Mesodermal cell (in vitro differentiated cells): ENCODE measurements around the gene MAP3K12.
A peak's percentile ranks its signal among the peaks of the same experiment; 100 is the strongest.
"Not testable (repeated sequence)": the region's sequence is repeated elsewhere in the genome, so short reads cannot be mapped to it uniquely, and the experiment has no call there.

Experiments used
- H3K27ac ChIP-seq: 2 replicates; pipeline ENCODE4 v1.7.0; 2013; ENCODE audit warnings: mild to moderate bottlenecking, low read depth, low read length, moderate library complexity; ENCODE audit not compliant: severe bottlenecking
- H3K36me3 ChIP-seq: 2 replicates; pipeline ENCODE4 v1.7.1; 2013; ENCODE audit warnings: mild to moderate bottlenecking, low read length, moderate library complexity; ENCODE audit not compliant: control insufficient read depth, insufficient read depth
- H3K4me1 ChIP-seq: one replicate; pipeline ENCODE4 v1.7.1; 2013; ENCODE audit warnings: mild to moderate bottlenecking, low read length; ENCODE audit not compliant: insufficient read depth, control insufficient read depth, poor library complexity, severe bottlenecking
- H3K4me3 ChIP-seq: 2 replicates; pipeline ENCODE4 v1.7.0; 2013; ENCODE audit warnings: low read length, control low read depth, mild to moderate bottlenecking; ENCODE audit not compliant: insufficient read depth, poor library complexity, severe bottlenecking; ENCODE audit errors: extremely low read depth
- H3K9me3 ChIP-seq: 2 replicates; pipeline ENCODE4 v1.7.1; 2013; ENCODE audit warnings: mild to moderate bottlenecking, low read length, moderate library complexity; ENCODE audit not compliant: control insufficient read depth
- WGBS, 2 experiments: methylation state at CpG; one replicate each; pipeline ENCODE4 v1.1.5; 2013; ENCODE audit warnings: missing lambda C conversion rate in 2 of 2; ENCODE audit not compliant: insufficient coverage in 2 of 2; 5-methylcytosine and 5-hydroxymethylcytosine counted together

Gene MAP3K12

GRCh38 chr12:53452159-53453077 lies 46.8 kb downstream of the MAP3K12 start:
- Histone ChIP-seq H3K27ac (peak overlapping the region; percentile 98), H3K4me3 (peak overlapping the region; percentile 91), H3K36me3 (peaks cover 52% of the 10 kb centered on the region), H3K9me3 (no peaks in the 10 kb centered on the region), H3K4me1 (peaks cover 6% of the 10 kb centered on the region)
- 0% methylated on average over 19 to 24 of the region's 82 CpGs for WGBS, 2 experiments

- peaks cover 48% of the 10 kb centered on the region for H3K36me3 ChIP-seq
- peak within 1 kb of the TSS; percentile 98 for H3K27ac ChIP-seq
- peak within 1 kb of the TSS; percentile 91 for H3K4me3 ChIP-seq
- WGBS, 2 experiments = 0 to 1% methylated on average over 16 to 23 of the region's 32 CpGs
- no peaks in the 10 kb centered on the region for H3K9me3 ChIP-seq
- H3K4me1 ChIP-seq = peaks cover 6% of the 10 kb centered on the region
Measured at GRCh38 chr12:53451661-53452158, 47.5 kb downstream of the MAP3K12 start, which contains the start of gene PCBP2. Gene PCBP2, plus strand, starts transcription at chr12:53452102. Its CDS starts 2,699 bp downstream, at chr12:53454801.

DNA sequence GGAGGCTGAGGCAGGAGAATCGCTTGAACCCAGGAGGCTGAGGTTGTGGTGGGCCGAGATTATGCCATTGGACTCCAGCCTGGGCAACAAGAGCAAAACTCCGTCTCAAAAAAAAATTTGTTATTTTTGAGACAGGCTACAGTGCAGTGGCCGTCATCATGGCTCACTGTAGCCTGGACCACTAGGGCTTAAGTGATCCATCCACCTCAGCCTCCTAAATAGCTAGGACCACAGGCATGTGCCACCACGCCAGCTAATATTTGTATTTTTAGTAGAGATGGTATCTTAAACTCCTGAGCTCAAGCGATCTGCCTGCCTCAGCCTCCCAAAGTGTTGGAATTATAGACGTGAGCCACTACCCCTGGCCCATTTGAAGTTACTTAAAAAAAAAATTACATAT lies 48.3 kb downstream of the MAP3K12 start:
- 93 to 95% methylated on average over 4 of the region's 7 CpGs for WGBS, 2 experiments
- Histone ChIP-seq H3K9me3 (no peaks in the 10 kb centered on the region), H3K4me1 (peaks cover 6% of the 10 kb centered on the region), H3K4me3 (no peak overlapping the region), H3K27ac (no peak overlapping the region), H3K36me3 (peaks cover 44% of the 10 kb centered on the region)

GRCh38 chr12:53444593-53445325 lies 54.5 kb downstream of the MAP3K12 start:
- H3K4me3 ChIP-seq, H3K4me1 ChIP-seq, H3K27ac ChIP-seq, H3K9me3 ChIP-seq: not testable (repeated sequence)
- H3K36me3 ChIP-seq = peaks cover 41% of the 10 kb centered on the region
- 91 to 97% methylated on average over 9 of the region's 11 CpGs for WGBS, 2 experiments

- no peak overlapping the region for H3K4me3 ChIP-seq
- 95 to 100% methylated on average over 2 of the region's 4 CpGs for WGBS, 2 experiments
- peaks cover 8% of the 10 kb centered on the region for H3K4me1 ChIP-seq
- H3K36me3 ChIP-seq = peaks cover 41% of the 10 kb centered on the region
- H3K27ac ChIP-seq = no peak overlapping the region
- H3K9me3 ChIP-seq = no peaks in the 10 kb centered on the region
Measured at GRCh38 chr12:53443955-53444354, 55.3 kb downstream of the MAP3K12 start.

DNA sequence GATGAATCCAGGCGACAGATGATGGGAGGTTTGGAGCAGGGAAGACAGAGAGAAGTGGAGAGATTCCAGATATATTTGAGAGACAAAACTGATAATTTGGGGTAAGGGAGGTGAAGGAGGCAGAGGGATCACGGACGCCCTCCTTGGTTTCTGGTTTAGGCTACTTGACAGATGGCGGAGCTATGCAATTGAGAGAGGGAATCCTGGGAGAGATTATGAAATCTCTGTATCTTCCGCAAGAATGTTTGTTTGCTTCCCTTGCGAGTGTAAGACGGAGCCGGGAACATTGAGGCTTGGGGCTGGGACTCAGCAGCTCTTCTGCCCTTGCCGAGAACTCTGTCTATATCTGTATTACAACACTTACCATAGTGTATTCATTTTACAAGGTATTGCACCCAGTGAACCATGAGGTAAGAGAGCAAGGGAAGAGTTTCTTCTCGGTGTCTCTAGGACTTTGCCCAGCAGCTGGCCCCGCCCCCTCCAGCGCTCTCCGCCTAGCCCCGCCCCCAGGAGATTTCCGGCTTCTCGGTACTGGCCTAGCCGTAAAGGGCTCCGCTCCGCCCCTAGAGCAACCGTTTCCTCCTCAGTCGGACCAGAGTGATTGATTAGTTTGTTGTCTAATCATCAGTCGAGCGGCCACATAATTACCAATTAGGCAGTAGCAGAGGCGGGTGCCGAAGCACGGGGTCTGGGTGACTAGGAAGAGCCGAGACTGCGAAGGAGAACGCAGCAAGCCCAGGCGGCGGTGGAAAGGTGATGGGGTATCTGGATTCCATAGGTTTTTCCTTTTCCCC lies 58.0 kb downstream of the MAP3K12 start, which contains the start of gene PRR13:
TSS of gene PRR13 (plus strand) at position 695 of the 794 bp plus-strand sequence. CDS start 981 bp downstream, outside the sequence.
- Histone ChIP-seq H3K4me1 (peaks cover 8% of the 10 kb centered on the region), H3K9me3 (no peaks in the 10 kb centered on the region), H3K4me3 (peak within 1 kb of the TSS; percentile 83), H3K36me3 (peaks cover 29% of the 10 kb centered on the region), H3K27ac (peak within 1 kb of the TSS; percentile 63)
- WGBS, 2 experiments = 6 to 23% methylated on average over 16 to 21 of the region's 31 CpGs

DNA sequence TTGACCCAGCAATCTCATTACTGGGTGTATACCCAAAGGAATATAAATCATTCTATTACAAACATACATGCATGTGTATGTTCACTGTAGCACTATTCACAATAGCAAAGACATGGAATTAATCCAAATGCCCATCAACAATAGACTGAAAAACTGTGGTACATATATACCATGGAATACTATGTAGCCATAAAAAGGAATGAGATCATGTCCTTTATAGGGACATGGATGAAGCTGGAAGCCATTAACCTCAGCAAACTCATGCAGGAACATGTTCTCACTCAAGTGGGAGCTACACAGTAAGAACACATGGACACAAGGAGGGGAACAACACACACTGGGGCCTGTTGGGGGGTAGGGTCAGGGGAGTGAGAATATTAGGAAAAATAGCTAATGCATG lies 59.7 kb downstream of the MAP3K12 start:
- H3K27ac ChIP-seq, H3K9me3 ChIP-seq, H3K4me1 ChIP-seq, H3K4me3 ChIP-seq: not testable (repeated sequence)
- H3K36me3 ChIP-seq = peaks cover 19% of the 10 kb centered on the region

GRCh38 chr12:53435326-53435725 lies 63.9 kb downstream of the MAP3K12 start:
- WGBS, 2 experiments = 92 to 98% methylated on average over 5 to 6 of the region's 9 CpGs
- not testable (repeated sequence) for H3K4me3 ChIP-seq, H3K4me1 ChIP-seq, H3K36me3 ChIP-seq, H3K27ac ChIP-seq, H3K9me3 ChIP-seq

DNA sequence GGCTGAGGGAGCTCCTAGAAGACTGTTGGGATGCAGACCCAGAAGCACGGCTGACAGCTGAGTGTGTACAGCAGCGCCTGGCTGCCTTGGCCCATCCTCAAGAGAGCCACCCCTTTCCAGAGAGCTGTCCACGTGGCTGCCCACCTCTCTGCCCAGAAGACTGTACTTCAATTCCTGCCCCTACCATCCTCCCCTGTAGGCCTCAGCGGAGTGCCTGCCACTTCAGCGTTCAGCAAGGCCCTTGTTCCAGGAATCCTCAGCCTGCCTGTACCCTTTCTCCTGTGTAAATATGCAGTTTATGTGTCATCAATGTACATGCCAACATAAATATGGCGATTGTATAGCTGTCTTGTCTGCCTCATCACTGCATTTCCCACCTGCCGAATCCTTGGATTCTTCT lies 68.1 kb downstream of the MAP3K12 start:
- Histone ChIP-seq H3K4me3 (no peak overlapping the region), H3K36me3 (no peaks in the 10 kb centered on the region), H3K27ac (no peak overlapping the region), H3K4me1 (peaks cover 13% of the 10 kb centered on the region), H3K9me3 (no peaks in the 10 kb centered on the region)
- WGBS, 2 experiments = 85 to 86% methylated on average over 5 to 7 of the region's 7 CpGs

GRCh38 chr12:53430116-53430515 lies 69.1 kb downstream of the MAP3K12 start:
- H3K4me1 ChIP-seq = peaks cover 17% of the 10 kb centered on the region
- no peaks in the 10 kb centered on the region for H3K36me3 ChIP-seq
- no peak overlapping the region for H3K4me3 ChIP-seq
- WGBS, 2 experiments = 88 to 90% methylated on average over 2 to 5 of the region's 5 CpGs
- no peak overlapping the region for H3K27ac ChIP-seq
- H3K9me3 ChIP-seq = no peaks in the 10 kb centered on the region
